Thyroid gland (tissue), 4 donors: ENCODE results near the gene EFCAB8. TPM values are rescaled to one million over a fixed set of nuclear protein-coding genes. Genes with fewer than 3 reads are reported as not detected.

Experiments
- DNase-seq, 2 donors: peaks; one replicate each; pipeline ENCODE4 v3.0.0-alpha.2; 2019
- H3K27ac ChIP-seq, 3 donors: fragments of 200-600 bp; sonication (generic); 1 replicate in 2 of 3; 2 replicates in 1 of 3; pipeline ENCODE4 v1.5.1; 2016 to 2019; ENCODE audit warnings: mild to moderate bottlenecking in 1 of 3, moderate library complexity in 1 of 3
- H3K27me3 ChIP-seq: fragments of 200-600 bp; sonication (generic); one replicate; pipeline ENCODE4 v1.5.1; 2019
- H3K36me3 ChIP-seq, 2 donors: fragments of 200-600 bp; sonication (generic); one replicate each; pipeline ENCODE4 v1.5.1; 2016 to 2019
- H3K4me1 ChIP-seq, 2 donors: fragments of 200-600 bp; sonication (generic); one replicate each; pipeline ENCODE4 v1.5.1; 2017 to 2019
- H3K4me3 ChIP-seq, 3 donors: fragments of 200-600 bp; sonication (generic); replicated peaks in 1 of 3; 1 replicate in 2 of 3; 2 replicates in 1 of 3; pipeline ENCODE4 v1.5.1; 2016; ENCODE audit warnings: mild to moderate bottlenecking in 1 of 3
- H3K9me3 ChIP-seq: fragments of 200-600 bp; sonication (generic); one replicate; pipeline ENCODE4 v1.5.1; 2017
- CTCF ChIP-seq, 6 experiments: fragments of 200-600 bp in 3 of 6; fragments of 450-650 bp in 3 of 6; sonication (generic) in 3 of 6; IDR thresholded peaks; one replicate each; pipeline ENCODE4 v1.5.1; 2016 to 2019; ENCODE audit warnings: antibody characterized with exemption in 6 of 6, mild to moderate bottlenecking in 2 of 6, inconsistent platforms in 1 of 6, moderate library complexity in 1 of 6
- POLR2A ChIP-seq, 2 donors: fragments of 450-650 bp; IDR thresholded peaks; one replicate each; pipeline ENCODE4 v1.6.1; 2017; ENCODE audit warnings: antibody characterized with exemption in 2 of 2, mild to moderate bottlenecking in 2 of 2, moderate library complexity in 1 of 2
- WGBS, 2 donors: methylation state at CpG; one replicate each; pipeline ENCODE4 v1.1.5; 2017; 5-methylcytosine and 5-hydroxymethylcytosine counted together
- intact Hi-C: fragments of 100-400 bp; cut with DNase I; formaldehyde crosslinking; loops from one replicate; pipeline ENCODE4 v1.15.1; 2023
- total RNA-seq, 4 donors: library from RNA; depleted of rRNA; stranded (reverse); fragments of >200 nt; gene quantifications; one replicate each; pipeline ENCODE4 v1.2.3, GENCODE V29; 2016

The EFCAB8 gene
- total RNA-seq, 4 donors from 2014 or later, result 0.27 to 2.3 TPM; not detected in 2

GRCh38 chr20:32984196-32984595, 125.5 kb downstream of the EFCAB8 start:
- Histone ChIP-seq H3K4me1 (peaks cover 6 to 8% of the 10 kb centered on the region in 2 donors), H3K4me3 (no peak overlapping the region), H3K36me3 (no peaks in the 10 kb centered on the region), H3K27ac (no peak overlapping the region), H3K9me3 (no peaks in the 10 kb centered on the region), H3K27me3 (no peaks in the 10 kb centered on the region)
- 53 to 79% methylated on average over 3 to 7 of the region's 7 CpGs for WGBS, 2 donors
- DNase-seq, result no peak
- TF ChIP-seq CTCF (IDR thresholded peaks at IDR 0.05) (no peak), POLR2A (IDR thresholded peaks at IDR 0.05) (no peak)
- intact Hi-C loops, result no loop called here

- Histone ChIP-seq H3K4me3 (no peak overlapping the region), H3K36me3 (no peaks in the 10 kb centered on the region), H3K9me3 (no peaks in the 10 kb centered on the region), H3K27me3 (no peaks in the 10 kb centered on the region), H3K27ac (no peak overlapping the region), H3K4me1 (peaks cover 6 to 8% of the 10 kb centered on the region in 2 donors)
- intact Hi-C loops, result no loop called here
- 91 to 98% methylated on average over 5 to 9 of the region's 9 CpGs for WGBS, 2 donors
- DNase-seq, result no peak
- TF ChIP-seq CTCF (IDR thresholded peaks at IDR 0.05) (no peak), POLR2A (IDR thresholded peaks at IDR 0.05) (no peak)
Observed at GRCh38 chr20:32984631-32985354, 126.1 kb downstream of the EFCAB8 start.

- intact Hi-C loops, result no loop called here
- DNase-seq, result no peak
- TF ChIP-seq POLR2A (IDR thresholded peaks at IDR 0.05) (no peak), CTCF (IDR thresholded peaks at IDR 0.05) (no peak)
- peaks cover 6 to 8% of the 10 kb centered on the region in 2 donors for H3K4me1 ChIP-seq
- H3K4me3 ChIP-seq, result no peak overlapping the region
- no peaks in the 10 kb centered on the region for H3K36me3 ChIP-seq
- H3K27ac ChIP-seq, result no peak overlapping the region
- H3K9me3 ChIP-seq, result no peaks in the 10 kb centered on the region
- no peaks in the 10 kb centered on the region for H3K27me3 ChIP-seq
- 92 to 97% methylated on average over 5 to 6 of the region's 6 CpGs for WGBS, 2 donors
Observed at GRCh38 chr20:32985596-32985995, 126.9 kb downstream of the EFCAB8 start.

GRCh38 chr20:32986331-32986966, 127.7 kb downstream of the EFCAB8 start:
- no peaks in the 10 kb centered on the region for H3K36me3 ChIP-seq
- no peak for DNase-seq
- no peaks in the 10 kb centered on the region for H3K9me3 ChIP-seq
- H3K4me3 ChIP-seq, result no peak overlapping the region
- 82 to 84% methylated on average over 18 of the region's 18 CpGs for WGBS, 2 donors
- H3K27me3 ChIP-seq, result no peaks in the 10 kb centered on the region
- TF ChIP-seq POLR2A (IDR thresholded peaks at IDR 0.05) (no peak), CTCF (IDR thresholded peaks at IDR 0.05) (no peak)
- no peak overlapping the region for H3K27ac ChIP-seq
- intact Hi-C loops, result no loop called here
- peaks cover 6 to 8% of the 10 kb centered on the region in 2 donors for H3K4me1 ChIP-seq
